ENCODE measurements around the gene SYNE2. TPM values are rescaled to one million over a fixed set of nuclear protein-coding genes. Genes with fewer than 3 reads are reported as not detected.
A peak's percentile ranks its signal among the peaks of the same experiment; 100 is the strongest.

The SYNE2 gene
- total RNA-seq, 2 experiments from 2014 or later = 150 to 212 TPM

DNA sequence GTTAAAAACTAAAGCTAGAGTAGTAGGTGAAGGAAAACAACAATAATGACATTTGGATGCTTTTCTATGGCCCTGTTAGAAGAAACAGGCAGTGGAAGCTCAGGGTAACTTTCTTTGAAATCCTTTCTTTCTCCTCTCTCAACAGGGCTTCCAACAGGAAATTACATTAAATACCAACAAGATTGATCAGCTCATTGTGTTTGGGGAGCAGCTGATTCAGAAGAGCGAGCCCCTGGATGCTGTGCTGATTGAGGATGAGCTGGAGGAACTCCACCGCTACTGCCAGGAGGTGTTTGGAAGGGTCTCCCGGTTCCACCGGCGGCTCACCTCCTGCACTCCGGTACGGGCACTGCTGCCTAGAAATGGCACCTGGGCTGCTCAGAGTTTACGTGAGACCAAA is 359.9 kb downstream of the SYNE2 start:
- CTCF ChIA-PET (ENCODE audit: unreplicated experiment) = no interaction called here

DNA sequence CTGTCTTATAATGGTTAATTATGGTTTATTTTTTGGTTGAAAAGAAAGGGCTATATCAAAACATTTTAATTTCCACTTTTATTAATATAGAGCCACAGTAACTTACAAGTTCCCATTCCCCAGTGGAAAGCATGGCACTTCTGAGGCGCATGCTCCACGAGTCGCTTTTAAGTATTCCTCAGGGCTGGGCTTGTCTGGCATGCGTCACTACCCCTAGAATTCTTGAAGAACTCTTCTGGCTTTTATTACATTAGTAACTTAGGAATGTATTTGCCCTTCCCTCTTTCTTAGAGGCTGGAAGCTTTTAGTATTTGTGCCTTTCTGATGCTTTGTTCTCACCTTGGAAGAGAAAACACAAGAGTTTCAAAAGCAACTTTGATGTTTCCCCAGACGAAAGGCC is 360.3 kb downstream of the SYNE2 start:
- intact Hi-C loops (cut with micrococcal nuclease; ENCODE audit: unreplicated experiment) = no loop called here
- peaks cover 12% of the 10 kb centered on the region for H3K4me1 ChIP-seq (ENCODE audit: insufficient read depth, low read length, poor library complexity, severe bottlenecking)
- no peak overlapping the region for H2AFZ ChIP-seq (ENCODE audit: low read length)
- BruUV-seq (replicated peaks) = TSS peak; percentile 1
- H3K36me3 ChIP-seq (ENCODE audit: insufficient read depth, low read length) = peaks cover 100% of the 10 kb centered on the region
- no peak overlapping the region for H3K4me3 ChIP-seq (ENCODE audit: low read depth, low read length, poor library complexity, severe bottlenecking)
- no peaks in the 10 kb centered on the region for H3K9me3 ChIP-seq (ENCODE audit: low read length)
- ChIA-PET POLR2A (interaction anchor here (0.5 to 1.1 kb wide), 2 partner anchors 9 to 10 kb away, joined by 3 to 5 read pairs; no protein-coding TSS in a partner anchor), CTCF (ENCODE audit: unreplicated experiment) (no interaction called here)
- no peaks in the 10 kb centered on the region for H3K9me2 ChIP-seq (ENCODE audit: insufficient read depth, low read length)
- no peaks in the 10 kb centered on the region for H3K79me2 ChIP-seq (ENCODE audit: insufficient read depth, low read depth, low read length)
- no peak overlapping the region for H3K4me2 ChIP-seq (ENCODE audit: low read length)
- no peaks in the 10 kb centered on the region for H4K20me1 ChIP-seq (ENCODE audit: insufficient read depth, low read length)
- DNase-seq (ENCODE audit: low spot score) = no peak
- TF ChIP-seq CTCF (conservative IDR thresholded peaks at IDR 0.05; ENCODE audit: low read length) = no peak
- TF ChIP-seq EZH2phosphoT487 (IDR thresholded peaks at IDR 0.05; ENCODE audit: borderline replicate concordance, low read depth, low read length) = no peak
- no peak overlapping the region for H3K27ac ChIP-seq (ENCODE audit: low read depth, low read length, poor library complexity, severe bottlenecking)

More for the DNA sequence above, 359.9 kb downstream of the SYNE2 start:
- no peak for DNase-seq (ENCODE audit: low spot score)
- Histone ChIP-seq H3K4me1 (ENCODE audit: insufficient read depth, low read length, poor library complexity, severe bottlenecking) (peaks cover 8% of the 10 kb centered on the region), H3K27ac (ENCODE audit: low read depth, low read length, poor library complexity, severe bottlenecking) (no peak overlapping the region), H3K9me2 (ENCODE audit: insufficient read depth, low read length) (no peaks in the 10 kb centered on the region), H3K36me3 (ENCODE audit: insufficient read depth, low read length) (peaks cover 100% of the 10 kb centered on the region), H4K20me1 (ENCODE audit: insufficient read depth, low read length) (no peaks in the 10 kb centered on the region), H3K4me2 (ENCODE audit: low read length) (no peak overlapping the region), H3K9me3 (ENCODE audit: low read length) (no peaks in the 10 kb centered on the region), H2AFZ (ENCODE audit: low read length) (no peak overlapping the region), H3K4me3 (ENCODE audit: low read depth, low read length, poor library complexity, severe bottlenecking) (no peak overlapping the region), H3K79me2 (ENCODE audit: insufficient read depth, low read depth, low read length) (no peaks in the 10 kb centered on the region)
- intact Hi-C loops (cut with micrococcal nuclease; ENCODE audit: unreplicated experiment) = no loop called here
- no TSS peak for BruUV-seq (replicated peaks)
- POLR2A ChIA-PET = interaction anchor here (0.5 to 0.8 kb wide), 3 partner anchors 10 to 540 kb away, joined by 3 to 4 read pairs (median 3); no protein-coding TSS in a partner anchor
- no peak for TF ChIP-seq CTCF (conservative IDR thresholded peaks at IDR 0.05; ENCODE audit: low read length)
- TF ChIP-seq EZH2phosphoT487 (IDR thresholded peaks at IDR 0.05; ENCODE audit: borderline replicate concordance, low read depth, low read length) = no peak

GRCh38 chr14:64213853-64214570 is 361.2 kb downstream of the SYNE2 start:
- DNase-seq (ENCODE audit: low spot score) = no peak
- H3K79me2 ChIP-seq (ENCODE audit: insufficient read depth, low read depth, low read length) = peaks cover 7% of the 10 kb centered on the region; the same call in 1 of the 2 replicates
- POLR2A ChIA-PET = interaction anchor here (0.7 to 1.2 kb wide), 5 partner anchors 11 to 222 kb away, joined by 3 to 5 read pairs (median 3); no protein-coding TSS in a partner anchor

More at GRCh38 chr14:64213853-64214570, 361.2 kb downstream of the SYNE2 start:
- BruUV-seq (replicated peaks) = no TSS peak
- Histone ChIP-seq H4K20me1 (ENCODE audit: insufficient read depth, low read length) (no peaks in the 10 kb centered on the region; the same call in 1 of the 2 replicates), H2AFZ (ENCODE audit: low read length) (no peak overlapping the region), H3K36me3 (ENCODE audit: insufficient read depth, low read length) (peaks cover 100% of the 10 kb centered on the region), H3K9me2 (ENCODE audit: insufficient read depth, low read length) (no peaks in the 10 kb centered on the region), H3K4me1 (ENCODE audit: insufficient read depth, low read length, poor library complexity, severe bottlenecking) (peaks cover 21% of the 10 kb centered on the region), H3K4me2 (ENCODE audit: low read length) (no peak overlapping the region), H3K27ac (ENCODE audit: low read depth, low read length, poor library complexity, severe bottlenecking) (no peak overlapping the region), H3K9me3 (ENCODE audit: low read length) (no peaks in the 10 kb centered on the region), H3K4me3 (ENCODE audit: low read depth, low read length, poor library complexity, severe bottlenecking) (no peak overlapping the region)
- no peak for TF ChIP-seq CTCF (conservative IDR thresholded peaks at IDR 0.05; ENCODE audit: low read length)
- no peak for TF ChIP-seq EZH2phosphoT487 (IDR thresholded peaks at IDR 0.05; ENCODE audit: borderline replicate concordance, low read depth, low read length)
- intact Hi-C loops (cut with micrococcal nuclease; ENCODE audit: unreplicated experiment) = no loop called here
- CTCF ChIA-PET (ENCODE audit: unreplicated experiment) = no interaction called here
